WI38 (cell line): Measurements from ENCODE around the gene PCDHA10.

Experiments
- H3K4me3 ChIP-seq: 2 replicates; pipeline ENCODE4 v1.5.1; 2011; ENCODE audit warnings: low read depth, mild to moderate bottlenecking, control low read depth, low read length
- CTCF ChIP-seq: IDR thresholded peaks from 2 replicates; pipeline ENCODE4 v1.5.1; 2012; ENCODE audit warnings: low read depth, mild to moderate bottlenecking, control low read depth, low read length

PCDHA10 gene

GRCh38 chr5:140877262-140877581 lies 21.5 kb downstream of the PCDHA10 start:
- H3K4me3 ChIP-seq = no peak overlapping the region
- TF ChIP-seq CTCF = no peak

GRCh38 chr5:140881889-140882590 lies 26.3 kb downstream of the PCDHA10 start, which contains the start of gene PCDHA13:
Gene PCDHA13 (plus strand): TSS chr5:140882124. CDS start chr5:140882269, 145 bp downstream.
- H3K4me3 ChIP-seq = no peak within 1 kb of the TSS
- TF ChIP-seq CTCF = no peak

GRCh38 chr5:140882591-140882899 lies 26.8 kb downstream of the PCDHA10 start:
- H3K4me3 ChIP-seq = no peak overlapping the region
- no peak for TF ChIP-seq CTCF

GRCh38 chr5:140883373-140883772 lies 27.7 kb downstream of the PCDHA10 start:
- no peak for TF ChIP-seq CTCF
- no peak overlapping the region for H3K4me3 ChIP-seq

- no peak for TF ChIP-seq CTCF
- no peak overlapping the region for H3K4me3 ChIP-seq
Observed at GRCh38 chr5:140883927-140884697, 28.4 kb downstream of the PCDHA10 start.

- H3K4me3 ChIP-seq = no peak overlapping the region
- TF ChIP-seq CTCF = no peak
Observed at GRCh38 chr5:140916325-140916724, 60.6 kb downstream of the PCDHA10 start.
